HepG2 (cell line): Measurements from ENCODE around the gene NDUFA8. TPM values are rescaled to one million over a fixed set of nuclear protein-coding genes. Genes with fewer than 3 reads are reported as not detected.

Source experiments
- EZH2 ChIP-seq: conservative IDR thresholded peaks from 2 replicates; pipeline ENCODE4 v1.6.1; 2012; ENCODE audit warnings: mild to moderate bottlenecking, low read depth, low read length, moderate library complexity
- MBD4 ChIP-seq: IDR thresholded peaks from 2 replicates; pipeline ENCODE4 v1.6.1; 2012; ENCODE audit warnings: low read length, inconsistent platforms, borderline replicate concordance
- MED8 ChIP-seq: sonication (generic); formaldehyde crosslinking; IDR thresholded peaks from 2 replicates; pipeline ENCODE4 v1.8.1; 2023; ENCODE audit warnings: mild to moderate bottlenecking, missing genetic modification reagents; ENCODE audit not compliant: insufficient replicate concordance
- MEF2D ChIP-seq: sonication (generic); formaldehyde crosslinking; IDR thresholded peaks from 2 replicates; pipeline ENCODE4 v1.5.1; 2020; ENCODE audit warnings: mild to moderate bottlenecking, missing genetic modification reagents
- NCOR1 ChIP-seq: fragments of 200-600 bp; sonication (generic); IDR thresholded peaks from 2 replicates; pipeline ENCODE4 v1.7.0; 2017; ENCODE audit warnings: antibody characterized with exemption, low read length, borderline replicate concordance
- NR3C1 ChIP-seq: sonication (generic); formaldehyde crosslinking; IDR thresholded peaks from 2 replicates; pipeline ENCODE4 v1.4.0; 2020; ENCODE audit warnings: missing genetic modification reagents
- RFXANK ChIP-seq: IDR thresholded peaks from 2 replicates; pipeline ENCODE4 v1.6.1; 2016
- SOX13 ChIP-seq, 3 experiments: fragments of 450-650 bp in 1 of 3; sonication (generic) in 1 of 3; formaldehyde crosslinking in 1 of 3; IDR thresholded peaks in 2 of 3; conservative IDR thresholded peaks in 1 of 3; 2 replicates each; pipeline versions ENCODE4 v1.5.0 to v1.6.1; 2016 to 2020; ENCODE audit warnings: antibody characterized with exemption in 1 of 3, mild to moderate bottlenecking in 1 of 3, missing compliant biosample characterization in 1 of 3, missing genetic modification reagents in 1 of 3, moderate library complexity in 1 of 3
- SPEN ChIP-seq: sonication (generic); formaldehyde crosslinking; IDR thresholded peaks from 2 replicates; pipeline ENCODE4 v1.5.1; 2020; ENCODE audit warnings: low read depth, mild to moderate bottlenecking, missing genetic modification reagents
- TAF1 ChIP-seq: sonication (generic); formaldehyde crosslinking; IDR thresholded peaks from 2 replicates; pipeline ENCODE4 v1.4.0; 2020; ENCODE audit warnings: missing genetic modification reagents
- TEAD3 ChIP-seq: optimal IDR thresholded peaks from 2 replicates; pipeline ENCODE3; 2016; ENCODE audit warnings: borderline replicate concordance
- ZBTB1 ChIP-seq: sonication (generic); formaldehyde crosslinking; IDR thresholded peaks from 2 replicates; pipeline ENCODE4 v1.4.0; 2020; ENCODE audit warnings: missing genetic modification reagents, borderline replicate concordance
- ZBTB8A ChIP-seq: sonication (generic); formaldehyde crosslinking; IDR thresholded peaks from 2 replicates; pipeline ENCODE4 v1.4.0; 2020; ENCODE audit warnings: mild to moderate bottlenecking, low read depth, missing genetic modification reagents, borderline replicate concordance
- ZNF136 ChIP-seq: sonication (generic); formaldehyde crosslinking; IDR thresholded peaks from 2 replicates; pipeline ENCODE4 v1.8.1; 2022; ENCODE audit warnings: low read depth, mild to moderate bottlenecking, moderate library complexity, missing genetic modification reagents
- ZNF205 ChIP-seq: IDR thresholded peaks from 2 replicates; pipeline ENCODE4 v1.6.1; 2018; ENCODE audit warnings: missing biosample characterization, missing genetic modification reagents
- ZNF234 ChIP-seq: sonication (generic); formaldehyde crosslinking; conservative IDR thresholded peaks from 2 replicates; pipeline ENCODE4 v1.5.1; 2020; ENCODE audit warnings: mild to moderate bottlenecking, missing genetic modification reagents
- ZNF775 ChIP-seq: sonication (generic); formaldehyde crosslinking; IDR thresholded peaks from 2 replicates; pipeline ENCODE4 v1.4.0; 2020; ENCODE audit warnings: missing genetic modification reagents, mild to moderate bottlenecking, moderate library complexity, borderline replicate concordance
- ZSCAN22 ChIP-seq: sonication (generic); formaldehyde crosslinking; IDR thresholded peaks from 2 replicates; pipeline ENCODE4 v1.4.0; 2020; ENCODE audit warnings: mild to moderate bottlenecking, missing genetic modification reagents
- polyA plus RNA-seq, 8 experiments: library from polyadenylated mRNA; depleted of rRNA in 3 of 8; stranded (reverse) in 7 of 8; unstranded in 1 of 8; fragments of >200 nt; fragmentation: Illumina TruSeq in 4 of 8; extraction: Trizol in 4 of 8; gene quantifications; 2 replicates each; pipeline versions ENCODE4 v1.2.1 to v1.2.3, GENCODE V29; 2011 to 2016; ENCODE audit warnings: low read depth in 4 of 8, missing spikeins in 1 of 8, mixed read lengths in 1 of 8; ENCODE audit not compliant: insufficient read depth in 1 of 8
- total RNA-seq, 5 experiments: library from RNA; depleted of rRNA; stranded (reverse); fragments of >200 nt; fragmentation: Illumina TruSeq; extraction: Trizol; gene quantifications; 2 replicates each; pipeline ENCODE4 v1.2.3, GENCODE V29; 2016; ENCODE audit warnings: low read depth in 1 of 5
- TF ChIP-seq, protein P1 (sequence below): sonication (generic); formaldehyde crosslinking; IDR thresholded peaks from 2 replicates; pipeline ENCODE4 v1.8.0; 2023; ENCODE audit warnings: mild to moderate bottlenecking, missing genetic modification reagents
- TF ChIP-seq, protein P2 (sequence below): sonication (generic); formaldehyde crosslinking; IDR thresholded peaks from 2 replicates; pipeline ENCODE4 v1.5.0; 2020; ENCODE audit warnings: missing genetic modification reagents
- TF ChIP-seq, protein P3 (sequence below): sonication (generic); formaldehyde crosslinking; IDR thresholded peaks from one replicate; pipeline ENCODE4 v1.5.1; 2020; ENCODE audit warnings: mild to moderate bottlenecking, missing genetic modification reagents; ENCODE audit errors: not compliant biosample characterization

NDUFA8 gene
- total and polyA plus RNA-seq, 2 of the 13 experiments (the other 11 are each of a cell fraction or from before 2014, with no cell fraction given), result 68.6 to 71.7 TPM

DNA sequence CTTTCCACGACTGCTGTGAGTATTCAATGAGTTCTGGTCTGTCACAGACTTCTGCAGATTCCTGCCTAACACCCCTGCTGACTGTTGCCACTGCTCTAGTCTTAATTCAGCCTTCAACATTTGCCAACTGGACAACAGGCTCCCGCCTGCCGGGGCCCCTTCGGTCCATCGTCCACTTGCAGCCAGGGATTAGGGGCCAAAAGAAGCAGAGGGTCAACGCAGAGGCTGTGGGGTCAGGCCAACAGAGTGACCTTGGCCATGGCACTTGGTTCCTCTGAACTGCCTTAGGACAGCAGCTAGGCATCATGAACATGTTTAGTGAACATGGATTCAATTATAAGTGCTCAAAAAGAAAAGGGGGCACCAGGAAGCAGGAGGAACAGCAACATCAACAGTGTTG is 28.8 kb upstream of the NDUFA8 start (continued):
- TF ChIP-seq, protein P1, sequence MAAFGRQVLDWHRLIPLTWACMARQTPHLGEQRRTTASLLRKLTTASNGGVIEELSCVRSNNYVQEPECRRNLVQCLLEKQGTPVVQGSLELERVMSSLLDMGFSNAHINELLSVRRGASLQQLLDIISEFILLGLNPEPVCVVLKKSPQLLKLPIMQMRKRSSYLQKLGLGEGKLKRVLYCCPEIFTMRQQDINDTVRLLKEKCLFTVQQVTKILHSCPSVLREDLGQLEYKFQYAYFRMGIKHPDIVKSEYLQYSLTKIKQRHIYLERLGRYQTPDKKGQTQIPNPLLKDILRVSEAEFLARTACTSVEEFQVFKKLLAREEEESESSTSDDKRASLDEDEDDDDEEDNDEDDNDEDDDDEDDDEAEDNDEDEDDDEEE (CRISPR knock-in tag), result no peak
- TF ChIP-seq SOX13 (IDR thresholded peaks at IDR 0.05), result no peak
- TF ChIP-seq SOX13 (CRISPR knock-in tag; conservative IDR thresholded peaks at IDR 0.05 in 1 of 2, IDR thresholded peaks at IDR 0.05 in 1 of 2), result 0 out of 4 replicates have a peak, but pooled peaks of 1 of the 2 experiments have one; percentile 2
- no peak for TF ChIP-seq EZH2
- TF ChIP-seq ZSCAN22 (CRISPR knock-in tag), result no peak
- no peak for TF ChIP-seq MBD4
- no peak for TF ChIP-seq NR3C1 (CRISPR knock-in tag)
- no peak for TF ChIP-seq ZNF775 (CRISPR knock-in tag)
- TF ChIP-seq ZNF205, result no peak
- no peak for TF ChIP-seq MEF2D (CRISPR knock-in tag)
- 0 out of 2 replicates have a peak, but pooled peaks have one; percentile 37 for TF ChIP-seq NCOR1
- no peak for TF ChIP-seq MED8 (CRISPR knock-in tag)
- TF ChIP-seq TEAD3, result no peak
- TF ChIP-seq, protein P2, sequence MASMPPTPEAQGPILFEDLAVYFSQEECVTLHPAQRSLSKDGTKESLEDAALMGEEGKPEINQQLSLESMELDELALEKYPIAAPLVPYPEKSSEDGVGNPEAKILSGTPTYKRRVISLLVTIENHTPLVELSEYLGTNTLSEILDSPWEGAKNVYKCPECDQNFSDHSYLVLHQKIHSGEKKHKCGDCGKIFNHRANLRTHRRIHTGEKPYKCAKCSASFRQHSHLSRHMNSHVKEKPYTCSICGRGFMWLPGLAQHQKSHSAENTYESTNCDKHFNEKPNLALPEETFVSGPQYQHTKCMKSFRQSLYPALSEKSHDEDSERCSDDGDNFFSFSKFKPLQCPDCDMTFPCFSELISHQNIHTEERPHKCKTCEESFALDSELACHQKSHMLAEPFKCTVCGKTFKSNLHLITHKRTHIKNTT (CRISPR knock-in tag), result no peak
- no peak for TF ChIP-seq RFXANK
- TF ChIP-seq SPEN, result peak; percentile 28; the same call in 1 of the 2 replicates
- no peak for TF ChIP-seq ZBTB8A (CRISPR knock-in tag)
- TF ChIP-seq, protein P3, sequence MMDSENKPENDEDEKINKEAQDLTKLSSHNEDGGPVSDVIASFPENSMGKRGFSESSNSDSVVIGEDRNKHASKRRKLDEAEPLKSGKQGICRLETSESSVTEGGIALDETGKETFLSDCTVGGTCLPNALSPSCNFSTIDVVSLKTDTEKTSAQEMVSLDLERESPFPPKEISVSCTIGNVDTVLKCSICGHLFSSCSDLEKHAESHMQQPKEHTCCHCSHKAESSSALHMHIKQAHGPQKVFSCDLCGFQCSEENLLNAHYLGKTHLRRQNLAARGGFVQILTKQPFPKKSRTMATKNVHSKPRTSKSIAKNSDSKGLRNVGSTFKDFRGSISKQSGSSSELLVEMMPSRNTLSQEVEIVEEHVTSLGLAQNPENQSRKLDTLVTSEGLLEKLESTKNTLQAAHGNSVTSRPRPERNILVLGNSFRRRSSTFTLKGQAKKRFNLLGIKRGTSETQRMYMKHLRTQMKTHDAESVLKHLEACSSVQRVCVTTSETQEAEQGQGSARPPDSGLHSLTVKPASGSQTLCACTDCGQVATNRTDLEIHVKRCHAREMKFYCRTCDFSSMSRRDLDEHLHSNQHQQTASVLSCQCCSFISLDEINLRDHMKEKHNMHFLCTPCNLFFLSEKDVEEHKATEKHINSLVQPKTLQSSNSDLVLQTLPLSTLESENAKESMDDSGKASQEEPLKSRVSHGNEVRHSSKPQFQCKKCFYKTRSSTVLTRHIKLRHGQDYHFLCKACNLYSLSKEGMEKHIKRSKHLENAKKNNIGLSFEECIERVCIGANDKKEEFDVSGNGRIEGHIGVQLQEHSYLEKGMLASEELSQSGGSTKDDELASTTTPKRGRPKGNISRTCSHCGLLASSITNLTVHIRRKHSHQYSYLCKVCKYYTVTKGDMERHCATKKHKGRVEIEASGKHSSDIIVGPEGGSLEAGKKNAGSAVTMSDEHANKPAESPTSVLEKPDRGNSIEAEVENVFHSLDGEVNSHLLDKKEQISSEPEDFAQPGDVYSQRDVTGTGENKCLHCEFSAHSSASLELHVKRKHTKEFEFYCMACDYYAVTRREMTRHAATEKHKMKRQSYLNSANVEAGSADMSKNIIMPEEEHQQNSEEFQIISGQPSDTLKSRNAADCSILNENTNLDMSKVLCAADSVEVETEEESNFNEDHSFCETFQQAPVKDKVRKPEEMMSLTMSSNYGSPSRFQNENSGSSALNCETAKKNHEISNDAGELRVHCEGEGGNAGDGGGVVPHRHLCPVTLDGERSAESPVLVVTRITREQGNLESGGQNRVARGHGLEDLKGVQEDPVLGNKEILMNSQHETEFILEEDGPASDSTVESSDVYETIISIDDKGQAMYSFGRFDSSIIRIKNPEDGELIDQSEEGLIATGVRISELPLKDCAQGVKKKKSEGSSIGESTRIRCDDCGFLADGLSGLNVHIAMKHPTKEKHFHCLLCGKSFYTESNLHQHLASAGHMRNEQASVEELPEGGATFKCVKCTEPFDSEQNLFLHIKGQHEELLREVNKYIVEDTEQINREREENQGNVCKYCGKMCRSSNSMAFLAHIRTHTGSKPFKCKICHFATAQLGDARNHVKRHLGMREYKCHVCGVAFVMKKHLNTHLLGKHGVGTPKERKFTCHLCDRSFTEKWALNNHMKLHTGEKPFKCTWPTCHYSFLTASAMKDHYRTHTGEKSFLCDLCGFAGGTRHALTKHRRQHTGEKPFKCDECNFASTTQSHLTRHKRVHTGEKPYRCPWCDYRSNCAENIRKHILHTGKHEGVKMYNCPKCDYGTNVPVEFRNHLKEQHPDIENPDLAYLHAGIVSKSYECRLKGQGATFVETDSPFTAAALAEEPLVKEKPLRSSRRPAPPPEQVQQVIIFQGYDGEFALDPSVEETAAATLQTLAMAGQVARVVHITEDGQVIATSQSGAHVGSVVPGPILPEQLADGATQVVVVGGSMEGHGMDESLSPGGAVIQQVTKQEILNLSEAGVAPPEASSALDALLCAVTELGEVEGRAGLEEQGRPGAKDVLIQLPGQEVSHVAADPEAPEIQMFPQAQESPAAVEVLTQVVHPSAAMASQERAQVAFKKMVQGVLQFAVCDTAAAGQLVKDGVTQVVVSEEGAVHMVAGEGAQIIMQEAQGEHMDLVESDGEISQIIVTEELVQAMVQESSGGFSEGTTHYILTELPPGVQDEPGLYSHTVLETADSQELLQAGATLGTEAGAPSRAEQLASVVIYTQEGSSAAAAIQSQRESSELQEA (CRISPR knock-in tag), result no peak
- TF ChIP-seq ZNF136 (CRISPR knock-in tag), result no peak
- TF ChIP-seq TAF1 (CRISPR knock-in tag), result no peak
- no peak for TF ChIP-seq ZBTB1 (CRISPR knock-in tag)
- no peak for TF ChIP-seq ZNF234 (CRISPR knock-in tag)
